Fibroblast of skin of abdomen (primary cell): Measurements from ENCODE around the gene AFMID. TPM values are rescaled to one million over a fixed set of nuclear protein-coding genes. Genes with fewer than 3 reads are reported as not detected.
"Not testable (repeated sequence)": the region's sequence is repeated elsewhere in the genome, so short reads cannot be mapped to it uniquely, and the experiment has no call there.

Experiments used
- DNase-seq: peaks from one replicate; pipeline ENCODE4 v3.0.0-alpha.2; 2013
- polyA plus RNA-seq, 2 experiments: library from polyadenylated mRNA; unstranded; fragments of 120-200 nt; gene quantifications; one replicate each; pipeline ENCODE4 v1.2.1, GENCODE V29; 2013; ENCODE audit not compliant: insufficient read length in 2 of 2

The AFMID gene
- 24.2 TPM for polyA plus RNA-seq (2013, experiment 1 of 2; ENCODE audit: insufficient read length)
- 27.5 TPM for polyA plus RNA-seq (2013, experiment 2 of 2; ENCODE audit: insufficient read length)

GRCh38 chr17:78186692-78187595, at the start of gene AFMID, which contains the start of gene TK1:
TSS of gene AFMID (plus strand) at chr17:78187362. CDS start at chr17:78187371, 9 bp downstream.
TSS of gene TK1 (minus strand) at chr17:78187052. CDS start at chr17:78186994, 58 bp downstream.
- DNase-seq: peak; percentile 96

DNA sequence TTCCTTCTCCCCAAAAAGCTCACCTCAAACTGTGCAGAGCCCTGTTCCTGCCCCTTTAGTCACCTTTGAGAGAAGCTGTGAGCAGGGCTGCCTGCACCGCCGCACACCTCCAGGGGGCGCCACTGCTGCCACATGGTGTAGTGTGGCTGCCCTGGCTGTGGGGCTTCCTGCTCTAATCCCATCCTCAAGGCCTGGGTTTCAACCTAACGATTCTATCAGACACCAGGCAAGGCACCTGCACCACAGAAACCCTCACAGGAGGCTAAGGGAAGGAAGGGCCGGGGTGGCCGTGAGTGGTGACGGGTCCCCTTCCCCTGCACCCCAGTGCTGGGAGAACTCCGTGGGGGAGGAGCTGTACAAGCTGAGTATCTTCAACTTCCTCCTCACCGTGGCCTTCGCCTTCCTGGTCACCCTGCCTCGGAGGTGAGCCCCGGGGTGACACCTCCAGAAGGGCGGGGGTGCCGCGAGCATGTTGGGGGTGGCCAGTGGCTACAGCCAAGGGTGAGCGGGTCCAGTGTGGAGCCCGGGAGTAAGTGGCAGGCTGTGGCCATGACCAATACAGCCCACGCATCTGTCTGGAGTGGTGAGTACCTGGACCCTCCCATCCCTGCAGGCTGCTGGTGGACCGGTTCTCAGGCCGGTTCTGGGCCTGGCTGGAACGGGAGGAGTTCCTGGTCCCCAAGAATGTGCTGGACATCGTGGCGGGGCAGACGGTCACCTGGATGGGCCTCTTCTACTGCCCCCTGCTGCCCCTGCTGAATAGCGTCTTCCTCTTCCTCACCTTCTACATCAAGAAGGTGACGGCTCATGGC, 49.6 kb upstream of the AFMID start:
- DNase-seq: no peak

GRCh38 chr17:78138204-78139060, 48.7 kb upstream of the AFMID start:
- no peak for DNase-seq

DNA sequence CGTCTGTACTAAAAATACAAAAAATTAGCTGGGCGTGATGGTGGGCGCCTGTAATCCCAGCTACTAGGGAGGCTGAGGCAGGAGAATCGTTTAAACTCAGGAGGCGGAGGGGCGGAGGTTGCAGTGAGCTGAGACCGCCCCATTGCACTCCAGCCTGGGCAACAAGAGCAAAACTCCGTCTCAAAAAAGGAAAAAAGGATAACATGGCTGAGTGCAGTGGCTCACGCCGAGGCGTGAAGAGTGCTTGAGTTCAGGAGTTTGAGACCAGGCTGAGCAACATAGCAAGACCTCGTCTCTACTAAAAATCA, 47.3 kb upstream of the AFMID start:
- DNase-seq: not testable (repeated sequence)

- DNase-seq: peak; percentile 48
Measured at GRCh38 chr17:78140169-78141051, 46.8 kb upstream of the AFMID start.

- no peak for DNase-seq
Measured at GRCh38 chr17:78141437-78142118, 45.6 kb upstream of the AFMID start.

DNA sequence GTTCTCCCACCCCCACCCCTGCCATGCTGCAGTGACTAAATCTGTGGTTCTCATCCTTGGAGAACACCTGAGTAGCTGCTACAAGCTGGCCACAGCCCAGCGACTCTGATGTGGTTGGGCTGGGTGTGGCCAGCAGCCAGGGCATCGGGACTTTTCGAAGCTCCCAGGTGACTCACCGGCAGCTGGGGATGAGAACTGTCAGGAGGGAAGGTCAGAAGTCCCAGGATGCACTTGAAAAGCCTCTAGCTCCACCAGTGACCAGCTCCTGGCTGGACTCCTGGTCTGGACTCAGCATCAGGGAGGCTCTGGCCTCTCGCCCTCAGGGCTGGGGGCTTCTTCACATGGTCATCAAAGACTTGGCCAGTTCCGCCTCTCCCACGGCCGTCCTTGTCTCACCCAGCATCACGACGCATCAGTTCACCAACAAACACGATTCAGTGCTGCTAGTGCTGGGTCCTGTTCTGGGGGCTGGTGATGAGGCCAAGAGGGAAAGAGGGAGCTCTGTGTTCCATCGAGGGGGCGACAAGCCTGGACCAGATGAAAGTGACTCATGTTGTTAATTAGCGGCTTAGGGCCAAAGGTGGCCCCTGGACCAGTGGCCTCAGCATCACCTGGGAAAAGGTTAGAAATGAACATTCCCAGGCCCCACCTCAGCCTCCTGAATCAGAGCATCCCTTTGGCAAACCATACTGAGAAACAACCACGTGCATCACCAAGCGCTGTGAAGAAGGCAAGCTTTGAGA, 44.9 kb upstream of the AFMID start:
- peak; percentile 25 for DNase-seq

DNA sequence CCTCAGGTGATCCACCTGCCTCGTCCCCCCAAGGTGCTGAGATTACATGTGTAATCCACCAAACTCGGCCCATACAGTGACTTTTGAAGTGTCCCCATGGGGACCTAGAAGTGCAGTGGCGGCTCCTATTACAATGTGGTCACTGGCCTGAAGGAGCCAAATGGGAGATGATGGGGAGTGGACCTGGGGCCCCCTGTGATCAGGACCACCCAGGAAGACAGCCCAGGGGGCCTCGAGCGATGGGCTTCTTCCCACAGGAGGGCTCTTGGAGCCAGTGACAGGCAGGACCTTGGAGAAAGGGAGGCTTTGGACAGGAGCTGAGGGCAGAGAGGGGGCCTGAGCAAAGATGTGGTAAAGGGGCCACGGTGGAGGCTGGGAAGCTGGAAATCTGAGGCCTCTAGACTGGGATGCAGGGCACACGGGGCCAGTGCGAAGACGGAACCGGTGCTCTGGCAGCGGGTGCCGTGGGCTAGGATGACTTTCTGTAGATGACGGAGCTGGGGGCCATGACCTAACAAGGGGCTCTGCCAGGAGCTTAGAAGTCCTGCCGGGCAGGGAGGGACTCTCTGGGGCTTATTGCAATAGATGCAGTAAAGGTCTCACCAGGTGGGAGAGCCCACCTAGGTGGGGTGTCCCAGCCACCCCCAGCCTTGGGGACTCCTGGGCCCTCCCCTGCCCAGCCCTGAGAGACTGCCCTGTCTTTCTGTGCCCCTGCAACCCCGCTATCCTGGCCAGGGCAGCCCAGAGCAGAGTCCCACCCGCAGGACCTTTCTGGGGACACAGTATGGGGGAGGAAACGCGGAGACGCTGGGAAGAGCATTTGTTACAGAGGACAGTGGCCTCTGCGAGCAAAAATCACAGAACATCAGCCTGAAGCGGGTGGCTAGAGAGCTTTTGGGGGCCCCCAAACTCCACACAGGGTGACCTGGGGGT, 43.7 kb upstream of the AFMID start:
- DNase-seq: no peak

GRCh38 chr17:78144147-78144719, 42.9 kb upstream of the AFMID start:
- peak; percentile 59 for DNase-seq

DNA sequence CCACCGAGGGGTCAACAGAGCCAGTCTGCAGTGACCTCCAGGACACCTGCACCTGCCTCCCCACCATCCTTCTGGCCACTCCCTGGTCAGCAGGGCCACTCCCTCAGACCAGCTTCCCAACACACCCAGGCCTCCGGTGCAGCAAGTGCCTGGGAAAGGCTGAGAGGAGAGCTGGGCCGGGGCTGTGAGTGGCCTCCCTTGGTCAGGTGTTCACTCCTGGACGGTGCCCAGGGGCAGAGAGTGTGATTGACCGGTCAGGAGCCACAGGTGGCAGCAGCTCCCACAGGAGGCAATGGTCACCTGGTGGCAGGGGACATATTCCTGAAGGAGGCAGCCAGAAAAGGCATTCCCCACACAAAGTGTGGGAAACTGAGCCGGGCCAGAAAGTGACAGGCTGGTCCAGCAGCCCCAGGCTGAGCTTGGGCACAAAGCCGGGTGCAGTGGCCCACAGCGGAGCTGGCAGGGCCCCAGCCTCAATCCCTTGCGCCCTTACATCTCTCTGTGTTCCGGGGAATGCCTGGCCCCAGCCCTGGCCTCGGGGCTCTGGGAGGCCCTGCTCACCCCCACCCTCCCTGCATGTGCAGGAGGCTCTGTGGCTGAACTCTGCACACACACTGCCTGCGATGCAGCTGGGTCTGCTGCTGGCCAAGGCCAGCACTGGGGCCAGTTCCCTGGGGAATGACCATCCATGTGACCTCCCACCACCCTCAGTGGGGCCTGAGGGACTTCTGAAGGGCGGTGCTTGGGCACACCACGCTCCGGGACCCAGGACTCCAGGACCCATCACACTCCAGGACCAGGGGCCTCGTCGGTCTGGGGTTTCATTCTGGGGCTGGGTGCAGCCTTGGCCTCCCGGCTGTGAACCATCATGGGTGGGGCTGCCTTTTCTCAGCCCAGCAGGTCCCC, 42.2 kb upstream of the AFMID start:
- DNase-seq: no peak

DNA sequence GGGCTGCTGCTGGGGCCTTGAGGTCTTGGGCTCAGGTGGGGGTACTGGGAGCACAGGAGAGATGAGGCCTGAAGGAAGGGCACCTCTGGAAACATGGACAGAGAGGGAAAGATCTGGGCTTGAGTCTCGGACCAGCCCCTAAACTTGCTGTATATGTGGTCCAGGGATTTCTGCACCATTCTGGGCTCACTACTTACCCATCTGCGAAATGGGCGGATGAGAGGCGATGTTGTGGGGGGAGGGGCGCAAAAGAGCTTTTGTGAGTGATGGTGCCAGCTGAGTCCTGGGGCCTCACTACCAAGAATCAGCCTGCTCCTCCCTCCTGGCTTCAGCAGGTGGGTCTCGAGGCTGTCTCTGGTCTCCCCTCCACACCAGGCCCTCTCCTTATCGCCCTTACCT, 40.7 kb upstream of the AFMID start:
- no peak for DNase-seq

DNA sequence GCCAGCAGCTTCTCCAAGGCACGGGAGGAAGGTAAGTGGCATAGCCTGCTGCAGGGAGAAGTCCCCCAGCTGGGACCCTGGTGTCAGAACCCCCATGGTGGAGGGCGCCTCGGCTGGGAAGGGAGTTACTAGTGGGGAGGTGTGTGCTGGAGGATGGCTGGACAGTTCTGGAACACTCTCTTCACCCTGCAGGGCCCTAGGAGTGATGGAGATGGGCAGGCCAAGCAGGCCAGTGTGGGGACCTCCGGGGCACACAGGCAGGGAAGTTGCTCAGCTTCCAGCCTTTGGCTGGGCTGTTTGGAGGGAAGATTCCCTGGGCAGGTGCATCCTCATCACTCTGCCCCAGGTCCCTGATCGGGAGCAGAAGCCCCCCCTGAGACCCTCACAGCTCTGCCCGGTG, 40.3 kb upstream of the AFMID start:
- no peak for DNase-seq

GRCh38 chr17:78147315-78147998, 39.7 kb upstream of the AFMID start:
- no peak for DNase-seq

DNA sequence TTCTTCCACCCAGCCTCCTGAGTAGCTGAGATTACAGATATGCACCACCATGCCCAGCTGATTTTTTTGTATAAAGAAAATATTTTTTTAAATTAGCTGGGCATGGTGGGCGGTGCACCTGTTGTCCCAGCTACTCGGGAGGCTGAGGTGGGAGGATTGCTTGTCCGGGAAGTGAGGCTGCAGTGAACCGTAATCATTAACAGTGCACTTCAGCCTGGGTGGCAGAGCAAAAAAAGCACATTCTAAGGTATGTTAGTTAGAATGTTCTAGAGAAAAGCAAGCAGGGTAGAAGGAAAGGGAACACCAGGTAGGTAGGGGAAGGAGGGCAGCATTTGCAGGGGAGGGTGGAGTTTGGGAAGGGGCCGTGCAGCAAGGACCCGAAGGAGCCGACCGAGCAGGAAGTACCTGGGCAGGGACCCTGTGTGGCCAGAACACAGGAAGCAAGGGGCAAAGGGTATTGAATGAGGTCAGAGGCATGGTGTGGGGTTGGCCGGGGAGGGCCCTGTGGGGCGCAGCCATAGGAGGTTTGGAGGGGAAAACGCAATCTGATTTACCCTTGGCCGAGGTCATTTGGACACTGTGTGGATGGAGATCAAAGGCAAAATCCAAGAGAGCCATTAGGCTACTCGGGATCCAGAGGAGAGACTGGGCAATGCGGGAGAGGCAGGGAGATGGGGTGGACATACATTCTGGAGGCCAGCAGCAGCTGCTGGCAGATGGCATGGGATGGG, 38.7 kb upstream of the AFMID start:
- no peak for DNase-seq

- DNase-seq: peak; percentile 63
Measured at GRCh38 chr17:78151514-78152008, 35.6 kb upstream of the AFMID start.
